H1 (cell line): ENCODE measurements around the gene KARS1.

ENCODE experiments used
- POLR2A ChIP-seq, 2 experiments: IDR thresholded peaks; 1 replicate in 1 of 2; 2 replicates in 1 of 2; pipeline ENCODE4 v1.6.1; 2011; ENCODE audit warnings: low read depth in 2 of 2, low read length in 2 of 2, mild to moderate bottlenecking in 2 of 2; ENCODE audit errors: control extremely low read depth in 1 of 2
- TF ChIP-seq, protein P1 (sequence below), 3 experiments: IDR thresholded peaks; 1 replicate in 2 of 3; 2 replicates in 1 of 3; pipeline versions ENCODE4 v1.5.1 to v1.6.1; 2011; ENCODE audit warnings: low read length in 3 of 3, mild to moderate bottlenecking in 3 of 3, inconsistent platforms in 2 of 3, low read depth in 1 of 3, moderate library complexity in 1 of 3; ENCODE audit not compliant: insufficient read depth in 1 of 3; ENCODE audit errors: control extremely low read depth in 1 of 3

DNA sequence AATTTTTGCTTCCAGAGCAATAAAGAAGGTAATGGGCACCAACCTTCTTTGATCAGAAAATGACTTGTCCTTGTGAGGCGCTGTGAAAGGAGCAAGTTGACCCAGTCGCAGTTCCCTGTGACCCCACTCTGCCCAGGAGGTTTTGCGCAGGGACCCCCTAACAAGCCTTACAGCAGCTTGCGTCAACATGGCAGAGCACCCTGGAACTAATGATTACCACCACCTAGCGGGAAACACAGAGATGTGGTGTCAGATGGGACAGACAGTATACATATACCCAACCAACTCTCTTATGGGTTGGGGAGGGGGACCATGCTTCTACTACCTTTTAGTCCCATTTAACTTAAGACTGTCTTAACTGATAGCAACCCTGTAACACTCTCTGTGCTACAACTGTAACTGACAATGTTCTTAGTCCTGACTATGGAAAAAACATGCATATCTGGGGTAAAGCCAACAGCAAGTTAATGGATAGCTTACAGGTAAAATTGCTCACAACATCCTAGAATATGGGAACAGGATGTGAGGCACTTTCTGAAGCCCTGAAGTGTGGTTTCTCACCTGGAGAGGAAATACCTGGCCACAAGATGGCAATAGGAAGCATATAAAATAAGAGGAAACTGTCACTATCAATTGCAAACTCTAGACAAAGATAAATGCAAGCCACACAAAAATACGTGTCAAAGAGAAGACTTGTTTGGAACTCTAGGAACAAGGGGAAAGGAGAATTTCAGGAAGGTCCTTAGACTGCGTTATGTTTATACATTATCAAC lies 3.0 kb downstream of the KARS1 start:
- TF ChIP-seq, protein P1, sequence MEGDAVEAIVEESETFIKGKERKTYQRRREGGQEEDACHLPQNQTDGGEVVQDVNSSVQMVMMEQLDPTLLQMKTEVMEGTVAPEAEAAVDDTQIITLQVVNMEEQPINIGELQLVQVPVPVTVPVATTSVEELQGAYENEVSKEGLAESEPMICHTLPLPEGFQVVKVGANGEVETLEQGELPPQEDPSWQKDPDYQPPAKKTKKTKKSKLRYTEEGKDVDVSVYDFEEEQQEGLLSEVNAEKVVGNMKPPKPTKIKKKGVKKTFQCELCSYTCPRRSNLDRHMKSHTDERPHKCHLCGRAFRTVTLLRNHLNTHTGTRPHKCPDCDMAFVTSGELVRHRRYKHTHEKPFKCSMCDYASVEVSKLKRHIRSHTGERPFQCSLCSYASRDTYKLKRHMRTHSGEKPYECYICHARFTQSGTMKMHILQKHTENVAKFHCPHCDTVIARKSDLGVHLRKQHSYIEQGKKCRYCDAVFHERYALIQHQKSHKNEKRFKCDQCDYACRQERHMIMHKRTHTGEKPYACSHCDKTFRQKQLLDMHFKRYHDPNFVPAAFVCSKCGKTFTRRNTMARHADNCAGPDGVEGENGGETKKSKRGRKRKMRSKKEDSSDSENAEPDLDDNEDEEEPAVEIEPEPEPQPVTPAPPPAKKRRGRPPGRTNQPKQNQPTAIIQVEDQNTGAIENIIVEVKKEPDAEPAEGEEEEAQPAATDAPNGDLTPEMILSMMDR (IDR thresholded peaks at IDR 0.05; ENCODE audit: control extremely low read depth in 1 of 3, insufficient read depth in 1 of 3, low read depth in 1 of 3, low read length in 3 of 3) = no peak
- TF ChIP-seq POLR2A (IDR thresholded peaks at IDR 0.05; ENCODE audit: control extremely low read depth in 1 of 2, low read depth in 2 of 2, low read length in 2 of 2) = no peak
